ENCODE measurements around the gene C3orf70. TPM values are rescaled to one million over a fixed set of nuclear protein-coding genes. Genes with fewer than 3 reads are reported as not detected.

C3orf70 gene
- total and polyA plus RNA-seq, 2 of the 8 experiments (the other 6 are each of a cell fraction or from before 2014, with no cell fraction given): 1.7 to 2.0 TPM

DNA sequence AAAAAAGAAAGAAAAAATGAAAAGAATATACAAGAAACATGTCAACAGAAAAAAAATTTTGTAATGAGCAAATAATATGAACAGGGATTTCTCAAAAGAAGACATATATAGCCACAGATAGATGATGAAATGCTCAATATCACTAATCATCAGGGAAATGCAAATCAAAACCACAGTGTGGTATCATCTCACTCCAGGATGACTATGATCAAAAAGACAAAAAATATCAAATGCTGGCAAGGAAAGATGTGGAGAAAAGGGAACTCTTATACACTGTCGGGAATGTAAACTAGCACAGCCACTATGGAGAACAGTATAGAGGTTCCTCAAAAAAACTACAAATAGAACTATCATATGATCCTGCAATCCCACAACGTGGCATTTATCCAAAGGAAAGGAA, 94.1 kb downstream of the C3orf70 start:
- no peak for FAIRE-seq
- Histone ChIP-seq H3K36me3 (ENCODE audit: control insufficient read depth in 2 of 4, insufficient read depth in 4 of 4, low read length in 3 of 4) (no peaks in the 10 kb centered on the region), H4K8ac (ENCODE audit: extremely low read depth, insufficient read depth, low read length) (no peak overlapping the region), H3K23ac (ENCODE audit: insufficient read length) (no peak overlapping the region), H2AFZ (ENCODE audit: low read length) (no peak overlapping the region), H2BK12ac (ENCODE audit: low read depth, low read length) (no peak overlapping the region), H2BK120ac (replicated peaks; ENCODE audit: low read depth, low read length) (no peak overlapping the region), H3K56ac (replicated peaks; ENCODE audit: insufficient read length, low read depth, low read length) (no peak overlapping the region), H3K27me3 (replicated peaks in 1 of 4; ENCODE audit: control insufficient read depth in 3 of 4, extremely low read depth in 1 of 4, insufficient read depth in 3 of 4, low read length in 3 of 4) (no peaks in the 10 kb centered on the region), H3K14ac (ENCODE audit: insufficient read length) (no peak overlapping the region), H3K23me2 (ENCODE audit: low read depth, low read length) (no peaks in the 10 kb centered on the region), H3K9ac (replicated peaks in 1 of 4; ENCODE audit: extremely low read depth in 1 of 4, low read depth in 3 of 4, low read length in 3 of 4) (no peak overlapping the region), H3K4me3 (ENCODE audit: extremely low read depth in 1 of 4, insufficient read depth in 2 of 4, low read depth in 3 of 4, low read length in 4 of 4) (no peak overlapping the region), H4K91ac (replicated peaks; ENCODE audit: insufficient read length, low read length) (no peak overlapping the region), H2AK5ac (ENCODE audit: low read depth, low read length) (no peak overlapping the region), H2BK5ac (ENCODE audit: low read depth, low read length) (no peak overlapping the region), H3K4me1 (replicated peaks in 1 of 4; ENCODE audit: control insufficient read depth in 3 of 4, insufficient read depth in 4 of 4, low read length in 3 of 4) (no peaks in the 10 kb centered on the region), H4K20me1 (replicated peaks in 1 of 2; ENCODE audit: control insufficient read depth in 1 of 2, insufficient read depth in 2 of 2, low read length in 2 of 2) (no peaks in the 10 kb centered on the region), H3K4me2 (ENCODE audit: insufficient read depth in 1 of 2, low read depth in 2 of 2, low read length in 2 of 2) (no peak overlapping the region), H3K18ac (ENCODE audit: extremely low read depth, low read length) (no peak overlapping the region), H2BK20ac (ENCODE audit: low read length) (no peak overlapping the region), H3K79me1 (ENCODE audit: low read depth, low read length) (no peaks in the 10 kb centered on the region), H3K9me3 (ENCODE audit: insufficient read depth in 2 of 2, low read depth in 1 of 2, low read length in 1 of 2) (peaks cover 10 to 14% of the 10 kb centered on the region in 2 experiments; a peak in 3 of 4 replicates), H2BK15ac (ENCODE audit: low read length) (no peak overlapping the region), H3K79me2 (ENCODE audit: control insufficient read depth in 1 of 2, insufficient read depth in 2 of 2, low read length in 2 of 2) (no peaks in the 10 kb centered on the region), H3K4ac (replicated peaks; ENCODE audit: insufficient read length, low read depth, low read length) (no peak overlapping the region), H4K5ac (ENCODE audit: insufficient read length, low read depth, low read length) (no peak overlapping the region), H3K27ac (ENCODE audit: low read depth, low read length) (no peak overlapping the region)
- CTCF ChIA-PET (ENCODE audit: partially characterized antibody): interaction anchor here (0.8 to 1.3 kb wide), 3 partner anchors 9 to 117 kb away, joined by 3 read pairs; no protein-coding TSS in a partner anchor
- no peak for DNase-seq (ENCODE audit: low read depth in 1 of 2, low spot score in 2 of 2)
- 77% methylated on average over 2 of the region's 2 CpGs; no CpG with 5 or more reads in 1 of the 2 experiments for WGBS, 2 experiments (ENCODE audit: extremely low coverage in 1 of 2, insufficient coverage in 1 of 2, insufficient read length in 1 of 2, insufficient replicate concordance in 2 of 2, low coverage in 1 of 2, low lambda C conversion rate in 2 of 2, missing lambda C conversion rate in 1 of 2)
- POLR2A ChIA-PET (ENCODE audit: partially characterized antibody): no interaction called here
- TF ChIP-seq BACH1 (IDR thresholded peaks at IDR 0.05; ENCODE audit: low read length) (no peak), GTF2F1 (IDR thresholded peaks at IDR 0.05; ENCODE audit: borderline replicate concordance, low read depth, low read length) (no peak), TAF1 (IDR thresholded peaks at IDR 0.05; ENCODE audit: low read depth, low read length) (no peak), POLR2AphosphoS5 (IDR thresholded peaks at IDR 0.05; ENCODE audit: low read depth, low read length) (no peak), PHF8 (conservative IDR thresholded peaks at IDR 0.05; ENCODE audit: low read depth, low read length) (no peak), BCL11A (IDR thresholded peaks at IDR 0.05; ENCODE audit: low read depth in 2 of 2, low read length in 2 of 2) (no peak), SP2 (IDR thresholded peaks at IDR 0.05; ENCODE audit: low read length) (no peak), NANOG (IDR thresholded peaks at IDR 0.05; ENCODE audit: insufficient read depth, low read depth, low read length, poor library complexity, severe bottlenecking) (no peak), BRCA1 (IDR thresholded peaks at IDR 0.05; ENCODE audit: low read depth, low read length) (no peak)
- TF ChIP-seq, protein P1, sequence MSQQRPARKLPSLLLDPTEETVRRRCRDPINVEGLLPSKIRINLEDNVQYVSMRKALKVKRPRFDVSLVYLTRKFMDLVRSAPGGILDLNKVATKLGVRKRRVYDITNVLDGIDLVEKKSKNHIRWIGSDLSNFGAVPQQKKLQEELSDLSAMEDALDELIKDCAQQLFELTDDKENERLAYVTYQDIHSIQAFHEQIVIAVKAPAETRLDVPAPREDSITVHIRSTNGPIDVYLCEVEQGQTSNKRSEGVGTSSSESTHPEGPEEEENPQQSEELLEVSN (IDR thresholded peaks at IDR 0.05): no peak
- TF ChIP-seq, protein P2, sequence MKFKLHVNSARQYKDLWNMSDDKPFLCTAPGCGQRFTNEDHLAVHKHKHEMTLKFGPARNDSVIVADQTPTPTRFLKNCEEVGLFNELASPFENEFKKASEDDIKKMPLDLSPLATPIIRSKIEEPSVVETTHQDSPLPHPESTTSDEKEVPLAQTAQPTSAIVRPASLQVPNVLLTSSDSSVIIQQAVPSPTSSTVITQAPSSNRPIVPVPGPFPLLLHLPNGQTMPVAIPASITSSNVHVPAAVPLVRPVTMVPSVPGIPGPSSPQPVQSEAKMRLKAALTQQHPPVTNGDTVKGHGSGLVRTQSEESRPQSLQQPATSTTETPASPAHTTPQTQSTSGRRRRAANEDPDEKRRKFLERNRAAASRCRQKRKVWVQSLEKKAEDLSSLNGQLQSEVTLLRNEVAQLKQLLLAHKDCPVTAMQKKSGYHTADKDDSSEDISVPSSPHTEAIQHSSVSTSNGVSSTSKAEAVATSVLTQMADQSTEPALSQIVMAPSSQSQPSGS (IDR thresholded peaks at IDR 0.05; ENCODE audit: low read length): no peak
